Cardiac fibroblast (primary cell): ENCODE results near the gene ITGA3.

ENCODE experiments used
- DNase-seq, 2 donors: peaks; one replicate each; pipeline versions ENCODE4 v3.0.0 to v3.0.0-alpha.2; 2010; ENCODE audit warnings: low read depth in 2 of 2
- H3K4me3 ChIP-seq, 2 donors: replicated peaks in 1 of 2; 1 replicate in 1 of 2; 2 replicates in 1 of 2; pipeline ENCODE4 v1.5.1; 2011; ENCODE audit warnings: low read depth in 2 of 2, low read length in 2 of 2, mild to moderate bottlenecking in 2 of 2, moderate library complexity in 1 of 2
- CTCF ChIP-seq: IDR thresholded peaks from one replicate; pipeline ENCODE4 v1.5.1; 2011; ENCODE audit warnings: low read depth, mild to moderate bottlenecking, low read length, inconsistent platforms

ITGA3 gene

GRCh38 chr17:50118076-50118827 lies 62.3 kb downstream of the ITGA3 start:
- TF ChIP-seq CTCF, result no peak
- H3K4me3 ChIP-seq, result no peak overlapping the region
- no peak for DNase-seq

DNA sequence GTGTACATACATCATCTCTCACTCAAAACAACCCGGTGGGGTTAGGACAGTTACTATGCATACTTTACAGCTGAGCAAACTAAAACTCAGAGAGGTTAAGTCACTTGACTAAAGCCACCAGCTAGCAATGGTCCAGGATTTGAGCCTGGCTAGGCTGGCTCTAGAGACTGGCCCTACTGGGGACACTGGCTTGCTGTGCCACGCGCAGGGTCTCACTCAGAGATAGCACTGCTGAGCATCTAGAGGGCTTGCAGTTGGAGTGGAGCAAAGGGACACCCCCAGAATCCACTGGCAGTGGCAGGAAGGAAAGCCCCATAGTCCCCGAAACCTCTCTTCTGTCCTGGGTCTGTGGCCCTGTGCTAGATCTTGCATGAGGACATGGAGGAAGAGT lies 62.9 kb downstream of the ITGA3 start:
- DNase-seq, result no peak
- no peak for TF ChIP-seq CTCF
- no peak overlapping the region for H3K4me3 ChIP-seq

GRCh38 chr17:50120475-50121253 lies 64.8 kb downstream of the ITGA3 start:
- TF ChIP-seq CTCF, result no peak
- no peak for DNase-seq
- no peak overlapping the region for H3K4me3 ChIP-seq

- DNase-seq, result no peak
- no peak overlapping the region for H3K4me3 ChIP-seq
- no peak for TF ChIP-seq CTCF
These were observed 67.0 kb downstream of the ITGA3 start for GRCh38 chr17:50122945-50123344.

GRCh38 chr17:50123649-50124349 lies 67.9 kb downstream of the ITGA3 start:
- H3K4me3 ChIP-seq, result no peak overlapping the region
- DNase-seq, result no peak
- TF ChIP-seq CTCF, result no peak

- no peak overlapping the region for H3K4me3 ChIP-seq
- DNase-seq, result peak in 1 of 2 donors; percentile 56
- no peak for TF ChIP-seq CTCF
These were observed 69.6 kb downstream of the ITGA3 start for GRCh38 chr17:50125420-50125997.
